CD14-positive monocyte (primary cell): ENCODE measurements around the gene SEMA4D. TPM values are rescaled to one million over a fixed set of nuclear protein-coding genes. Genes with fewer than 3 reads are reported as not detected.

Experiments used
- DNase-seq, 3 donors: peaks; one replicate each; pipeline ENCODE4 v3.0.0-alpha.2; 2011 to 2022
- H2AFZ ChIP-seq: 2 replicates; pipeline ENCODE4 v1.6.0; 2012; ENCODE audit warnings: mild to moderate bottlenecking, low read depth, low read length, inconsistent platforms; ENCODE audit not compliant: insufficient read depth, poor library complexity, severe bottlenecking
- H3K27ac ChIP-seq, 2 donors: 1 replicate in 1 of 2; 2 replicates in 1 of 2; pipeline ENCODE4 v1.5.1; 2012 to 2013; ENCODE audit warnings: low read length in 2 of 2, control low read depth in 1 of 2, inconsistent platforms in 1 of 2, low read depth in 1 of 2, mild to moderate bottlenecking in 1 of 2
- H3K27me3 ChIP-seq, 2 donors: one replicate each; pipeline versions ENCODE4 v1.6.0 to v1.6.1; 2011 to 2013; ENCODE audit warnings: low read length in 2 of 2; ENCODE audit not compliant: control insufficient read depth in 2 of 2, insufficient read depth in 2 of 2
- H3K36me3 ChIP-seq, 2 donors: replicated peaks in 1 of 2; 1 replicate in 1 of 2; 2 replicates in 1 of 2; pipeline versions ENCODE4 v1.5.1 to v1.6.1; 2012 to 2013; ENCODE audit warnings: low read length in 2 of 2, control low read depth in 1 of 2, inconsistent platforms in 1 of 2, mild to moderate bottlenecking in 1 of 2; ENCODE audit not compliant: insufficient read depth in 2 of 2, control insufficient read depth in 1 of 2
- H3K4me1 ChIP-seq, 2 donors: 1 replicate in 1 of 2; 2 replicates in 1 of 2; pipeline versions ENCODE4 v1.5.1 to v1.6.1; 2012 to 2013; ENCODE audit warnings: low read length in 2 of 2, control low read depth in 1 of 2, inconsistent platforms in 1 of 2, mild to moderate bottlenecking in 1 of 2, moderate library complexity in 1 of 2; ENCODE audit not compliant: insufficient read depth in 2 of 2, control insufficient read depth in 1 of 2
- H3K4me2 ChIP-seq: replicated peaks from 2 replicates; pipeline ENCODE3; 2012; ENCODE audit warnings: low read length, moderate library complexity, mild to moderate bottlenecking; ENCODE audit not compliant: poor library complexity, severe bottlenecking; ENCODE audit errors: extremely low read depth
- H3K4me3 ChIP-seq, 3 experiments: fragments of 200-600 bp in 1 of 3; sonication (generic) in 1 of 3; replicated peaks in 1 of 3; 1 replicate in 2 of 3; 2 replicates in 1 of 3; pipeline ENCODE4 v1.5.1; 2011 to 2013; ENCODE audit warnings: low read length in 3 of 3, mild to moderate bottlenecking in 3 of 3, control low read depth in 2 of 3, low read depth in 2 of 3, inconsistent platforms in 1 of 3, moderate library complexity in 1 of 3
- H3K79me2 ChIP-seq: 2 replicates; pipeline ENCODE4 v1.6.0; 2012; ENCODE audit warnings: mild to moderate bottlenecking, control low read depth, inconsistent platforms, low read length, moderate library complexity; ENCODE audit not compliant: insufficient read depth
- H3K9ac ChIP-seq: 2 replicates; pipeline ENCODE4 v1.6.0; 2017; ENCODE audit warnings: low read length, mild to moderate bottlenecking; ENCODE audit not compliant: insufficient read depth, poor library complexity, severe bottlenecking
- H3K9me3 ChIP-seq, 2 donors: replicated peaks in 1 of 2; 1 replicate in 1 of 2; 2 replicates in 1 of 2; pipeline versions ENCODE4 v1.5.1 to v1.6.1; 2012 to 2013; ENCODE audit warnings: low read length in 2 of 2, control low read depth in 1 of 2; ENCODE audit not compliant: control insufficient read depth in 1 of 2, insufficient read depth in 1 of 2
- H4K20me1 ChIP-seq: 2 replicates; pipeline ENCODE4 v1.6.0; 2012; ENCODE audit warnings: mild to moderate bottlenecking, low read length, control low read depth, moderate library complexity; ENCODE audit not compliant: insufficient read depth
- H3K27ac Mint-ChIP-seq, 7 donors: one replicate each; pipeline ENCODE4 v1.8.0; 2020; ENCODE audit warnings: mild to moderate bottlenecking in 7 of 7, mixed read lengths in 7 of 7, moderate library complexity in 6 of 7, inconsistent platforms in 2 of 7
- H3K27me3 Mint-ChIP-seq, 3 donors: one replicate each; pipeline ENCODE4 v1.8.0; 2021 to 2022; ENCODE audit warnings: low read depth in 3 of 3, mild to moderate bottlenecking in 3 of 3, mixed read lengths in 3 of 3, moderate library complexity in 3 of 3, inconsistent platforms in 1 of 3
- H3K36me3 Mint-ChIP-seq, 2 donors: one replicate each; pipeline ENCODE4 v1.8.0; 2020; ENCODE audit warnings: mixed read lengths in 2 of 2, inconsistent platforms in 1 of 2, mild to moderate bottlenecking in 1 of 2
- H3K4me1 Mint-ChIP-seq: one replicate; pipeline ENCODE4 v1.8.0; 2020; ENCODE audit warnings: mild to moderate bottlenecking, mixed read lengths
- H3K4me3 Mint-ChIP-seq, 2 donors: one replicate each; pipeline ENCODE4 v1.8.0; 2020; ENCODE audit warnings: mild to moderate bottlenecking in 2 of 2, mixed read lengths in 2 of 2, moderate library complexity in 1 of 2
- H3K9me3 Mint-ChIP-seq, 7 donors: one replicate each; pipeline ENCODE4 v1.8.0; 2020 to 2022; ENCODE audit warnings: mixed read lengths in 7 of 7, mild to moderate bottlenecking in 6 of 7, moderate library complexity in 6 of 7, inconsistent platforms in 2 of 7
- CTCF ChIP-seq: fragments of 200-600 bp; IDR thresholded peaks from one replicate; pipeline ENCODE4 v1.8.0; 2022; ENCODE audit warnings: antibody characterized with exemption, mild to moderate bottlenecking
- WGBS: methylation state at CpG from one replicate; pipeline ENCODE4 v1.1.5; 2013; ENCODE audit warnings: missing lambda C conversion rate; ENCODE audit not compliant: insufficient coverage; 5-methylcytosine and 5-hydroxymethylcytosine counted together
- intact Hi-C, 2 donors: fragments of 100-400 bp; cut with micrococcal nuclease; formaldehyde crosslinking; loops; one replicate each; pipeline versions ENCODE4 v1.15.0 to v1.15.1; 2023
- polyA plus RNA-seq, 3 donors: library from polyadenylated mRNA; depleted of rRNA in 1 of 3; unstranded in 2 of 3; stranded (reverse) in 1 of 3; fragments of 300-500 nt in 2 of 3; fragments of >200 nt in 1 of 3; fragmentation: Illumina TruSeq in 2 of 3; gene quantifications; 1 replicate in 2 of 3; 2 replicates in 1 of 3; pipeline ENCODE4 v1.2.3, GENCODE V29; 2012 to 2021

SEMA4D gene
- polyA plus RNA-seq, 3 donors, result 28.2 to 117 (median 28.6) TPM

GRCh38 chr9:89464300-89464901 is 33.5 kb downstream of the SEMA4D start:
- WGBS, result 7% methylated on average over 5 of the region's 7 CpGs
- Histone ChIP-seq H4K20me1 (peaks cover 100% of the 10 kb centered on the region), H3K9ac (peak overlapping the region; percentile 54), H3K36me3 (peaks cover 9 to 36% of the 10 kb centered on the region in 2 donors), H3K4me2 (peak overlapping the region; percentile 64), H3K4me1 (peaks cover 56 to 66% of the 10 kb centered on the region in 2 donors), H3K4me3 (peak overlapping the region in 1 of 3 experiments; percentile 55), H2AFZ (no peak overlapping the region), H3K9me3 (no peaks in the 10 kb centered on the region), H3K79me2 (peaks cover 100% of the 10 kb centered on the region), H3K27me3 (no peaks in the 10 kb centered on the region), H3K27ac (peak overlapping the region; percentile 63 to 80)
- DNase-seq, result peak in 2 of 3 donors; percentile 60 to 63
- Mint-ChIP-seq H3K27me3 (no peaks in the 10 kb centered on the region), H3K4me3 (peak overlapping the region; percentile 65 to 83), H3K4me1 (peaks cover 75% of the 10 kb centered on the region), H3K27ac (peak overlapping the region; percentile 86 to 95 (median 91)), H3K9me3 (peaks cover 0 to 3% (median 0%) of the 10 kb centered on the region in 7 donors), H3K36me3 (peaks cover 46 to 50% of the 10 kb centered on the region in 2 donors)
- intact Hi-C loops, result no loop called here
- no peak for TF ChIP-seq CTCF

- H3K27ac ChIP-seq, result peak overlapping the region in 1 of 2 donors; percentile 80
Observed at GRCh38 chr9:89462817-89463683, 34.9 kb downstream of the SEMA4D start.

More at GRCh38 chr9:89462817-89463683, 34.9 kb downstream of the SEMA4D start:
- H3K27me3 Mint-ChIP-seq, result no peaks in the 10 kb centered on the region
- Histone ChIP-seq H3K27me3 (no peaks in the 10 kb centered on the region), H2AFZ (no peak overlapping the region), H3K4me2 (peak overlapping the region; percentile 9), H3K79me2 (peaks cover 100% of the 10 kb centered on the region), H3K4me3 (peak overlapping the region in 1 of 3 experiments; percentile 14), H4K20me1 (peaks cover 100% of the 10 kb centered on the region), H3K36me3 (peaks cover 14 to 50% of the 10 kb centered on the region in 2 donors), H3K4me1 (peaks cover 47 to 55% of the 10 kb centered on the region in 2 donors), H3K9me3 (no peaks in the 10 kb centered on the region), H3K9ac (no peak overlapping the region)
- H3K9me3 Mint-ChIP-seq, result peaks cover 0 to 3% (median 0%) of the 10 kb centered on the region in 7 donors
- peak overlapping the region; percentile 86 to 95 (median 91) for H3K27ac Mint-ChIP-seq
- no peak for DNase-seq
- H3K36me3 Mint-ChIP-seq, result peaks cover 52 to 54% of the 10 kb centered on the region in 2 donors
- peaks cover 67% of the 10 kb centered on the region for H3K4me1 Mint-ChIP-seq
- H3K4me3 Mint-ChIP-seq, result peak overlapping the region in 1 of 2 donors; percentile 23
- 100% methylated on average over 1 of the region's 9 CpGs for WGBS
- no peak for TF ChIP-seq CTCF
- intact Hi-C loops, result loop anchor here in 1 of 2 donors (2.0 kb wide), 1 partner anchor 32 kb away; no protein-coding TSS in a partner anchor
